ENCODE results near the gene OR8G5. TPM values are rescaled to one million over a fixed set of nuclear protein-coding genes. Genes with fewer than 3 reads are reported as not detected.

Gene OR8G5, protein sequence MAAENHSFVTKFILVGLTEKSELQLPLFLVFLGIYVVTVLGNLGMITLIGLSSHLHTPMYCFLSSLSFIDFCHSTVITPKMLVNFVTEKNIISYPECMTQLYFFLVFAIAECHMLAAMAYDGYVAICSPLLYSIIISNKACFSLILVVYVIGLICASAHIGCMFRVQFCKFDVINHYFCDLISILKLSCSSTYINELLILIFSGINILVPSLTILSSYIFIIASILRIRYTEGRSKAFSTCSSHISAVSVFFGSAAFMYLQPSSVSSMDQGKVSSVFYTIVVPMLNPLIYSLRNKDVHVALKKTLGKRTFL
- total RNA-seq (not detected), polyA plus RNA-seq (not detected)

DNA sequence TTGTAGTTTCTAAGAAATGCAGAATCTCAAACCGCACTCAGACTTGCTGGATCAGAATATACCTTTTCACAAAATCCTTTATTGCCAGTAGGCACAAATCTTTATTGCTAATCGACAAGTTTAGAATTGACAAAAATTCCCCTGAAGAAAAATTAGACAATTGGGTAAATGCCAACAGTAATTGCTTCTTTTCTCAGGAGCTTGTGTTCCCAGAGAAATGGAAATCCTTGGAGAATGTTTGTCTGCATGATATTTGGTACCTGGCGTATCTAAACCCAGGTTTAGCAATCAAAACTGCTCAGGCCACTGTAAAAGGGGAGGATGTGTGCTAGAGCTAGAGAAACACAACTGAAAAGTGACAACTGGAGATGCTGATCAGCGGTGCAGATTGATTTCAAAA lies at the start of gene OR8G5:
Gene OR8G5, plus strand, starts transcription at position 301 of the 400 bp plus-strand sequence. CDS start 8,556 bp downstream, outside the sequence.
- no peaks in the 10 kb centered on the region for H3K4me1 ChIP-seq (ENCODE audit: control insufficient read depth in 4 of 4, insufficient read depth in 4 of 4, low read length in 3 of 4)
- no peak within 1 kb of the TSS for H3K9ac ChIP-seq (ENCODE audit: low read depth in 1 of 2, low read length in 2 of 2)
- H3K9me3 ChIP-seq (ENCODE audit: control insufficient read depth in 4 of 4, low read length in 3 of 4) = no peaks in the 10 kb centered on the region
- H3K4me3 ChIP-seq (ENCODE audit: low read depth in 1 of 3, low read length in 3 of 3) = no peak within 1 kb of the TSS
- H3K36me3 ChIP-seq (ENCODE audit: control insufficient read depth in 4 of 4, insufficient read depth in 3 of 4, low read depth in 1 of 4, low read length in 3 of 4) = no peaks in the 10 kb centered on the region
- no peak for DNase-seq (ENCODE audit: low spot score)
- TF ChIP-seq, protein P1, sequence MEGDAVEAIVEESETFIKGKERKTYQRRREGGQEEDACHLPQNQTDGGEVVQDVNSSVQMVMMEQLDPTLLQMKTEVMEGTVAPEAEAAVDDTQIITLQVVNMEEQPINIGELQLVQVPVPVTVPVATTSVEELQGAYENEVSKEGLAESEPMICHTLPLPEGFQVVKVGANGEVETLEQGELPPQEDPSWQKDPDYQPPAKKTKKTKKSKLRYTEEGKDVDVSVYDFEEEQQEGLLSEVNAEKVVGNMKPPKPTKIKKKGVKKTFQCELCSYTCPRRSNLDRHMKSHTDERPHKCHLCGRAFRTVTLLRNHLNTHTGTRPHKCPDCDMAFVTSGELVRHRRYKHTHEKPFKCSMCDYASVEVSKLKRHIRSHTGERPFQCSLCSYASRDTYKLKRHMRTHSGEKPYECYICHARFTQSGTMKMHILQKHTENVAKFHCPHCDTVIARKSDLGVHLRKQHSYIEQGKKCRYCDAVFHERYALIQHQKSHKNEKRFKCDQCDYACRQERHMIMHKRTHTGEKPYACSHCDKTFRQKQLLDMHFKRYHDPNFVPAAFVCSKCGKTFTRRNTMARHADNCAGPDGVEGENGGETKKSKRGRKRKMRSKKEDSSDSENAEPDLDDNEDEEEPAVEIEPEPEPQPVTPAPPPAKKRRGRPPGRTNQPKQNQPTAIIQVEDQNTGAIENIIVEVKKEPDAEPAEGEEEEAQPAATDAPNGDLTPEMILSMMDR (IDR thresholded peaks at IDR 0.05; ENCODE audit: low read depth, low read length, missing input control) = no peak
- TF ChIP-seq NR2F2 (IDR thresholded peaks at IDR 0.05) (no peak), RAD21 (IDR thresholded peaks at IDR 0.05) (no peak), HNF4A (conservative IDR thresholded peaks at IDR 0.05) (no peak)
- H3K27ac ChIP-seq (ENCODE audit: low read depth in 1 of 2, low read length in 2 of 2) = no peak within 1 kb of the TSS
- peaks cover 0 to 11% (median 1%) of the 10 kb centered on the region in 4 donors for H3K27me3 ChIP-seq (ENCODE audit: control insufficient read depth in 4 of 4, insufficient read depth in 4 of 4, low read length in 3 of 4)
- WGBS = 69% methylated on average over 4 of the region's 4 CpGs

DNA sequence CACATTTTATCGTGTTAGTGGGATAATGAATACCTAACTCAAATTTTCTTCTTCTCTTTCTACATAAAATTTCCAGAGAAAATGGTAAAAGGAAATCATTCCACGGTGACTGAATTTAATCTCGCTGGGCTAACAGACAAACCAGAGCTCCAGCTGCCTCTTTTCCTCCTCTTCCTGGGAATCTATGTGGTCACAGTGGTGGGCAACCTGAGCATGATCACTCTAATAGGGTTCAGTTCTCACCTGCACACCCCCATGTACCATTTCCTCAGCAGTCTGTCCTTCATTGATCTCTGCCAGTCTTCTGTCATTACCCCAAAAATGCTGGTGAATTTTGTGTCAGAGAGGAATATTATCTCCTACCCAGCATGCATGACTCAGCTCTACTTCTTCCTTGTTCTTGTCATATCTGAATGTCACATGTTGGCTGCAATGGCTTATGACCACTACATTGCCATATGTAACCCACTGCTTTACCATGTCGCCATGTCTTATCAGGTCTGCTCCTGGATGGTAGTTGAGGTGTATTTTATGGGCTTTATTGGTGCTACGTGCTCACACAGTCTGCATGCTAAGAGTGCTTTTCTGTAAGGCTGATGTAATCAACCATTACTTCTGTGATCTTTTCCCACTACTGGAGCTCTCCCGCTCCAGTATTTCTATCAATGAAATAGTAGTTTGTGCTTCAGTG lies 48.9 kb upstream of the OR8G5 start:
- Histone ChIP-seq H3K4me3 (ENCODE audit: low read depth in 1 of 3, low read length in 3 of 3) (no peak overlapping the region), H3K4me1 (ENCODE audit: control insufficient read depth in 4 of 4, insufficient read depth in 4 of 4, low read length in 3 of 4) (no peaks in the 10 kb centered on the region), H3K27ac (ENCODE audit: low read depth in 1 of 2, low read length in 2 of 2) (no peak overlapping the region), H3K27me3 (ENCODE audit: control insufficient read depth in 4 of 4, insufficient read depth in 4 of 4, low read length in 3 of 4) (peaks cover 0 to 2% (median under 1%) of the 10 kb centered on the region in 4 donors), H3K36me3 (ENCODE audit: control insufficient read depth in 4 of 4, insufficient read depth in 3 of 4, low read depth in 1 of 4, low read length in 3 of 4) (no peaks in the 10 kb centered on the region), H3K9me3 (ENCODE audit: control insufficient read depth in 4 of 4, low read length in 3 of 4) (no peaks in the 10 kb centered on the region), H3K9ac (ENCODE audit: low read depth in 1 of 2, low read length in 2 of 2) (no peak overlapping the region)
- no peak for DNase-seq (ENCODE audit: low spot score)
- TF ChIP-seq RXRA (IDR thresholded peaks at IDR 0.05) (no peak), TAF1 (conservative IDR thresholded peaks at IDR 0.05) (no peak)
- WGBS = 77% methylated on average over 6 of the region's 6 CpGs

DNA sequence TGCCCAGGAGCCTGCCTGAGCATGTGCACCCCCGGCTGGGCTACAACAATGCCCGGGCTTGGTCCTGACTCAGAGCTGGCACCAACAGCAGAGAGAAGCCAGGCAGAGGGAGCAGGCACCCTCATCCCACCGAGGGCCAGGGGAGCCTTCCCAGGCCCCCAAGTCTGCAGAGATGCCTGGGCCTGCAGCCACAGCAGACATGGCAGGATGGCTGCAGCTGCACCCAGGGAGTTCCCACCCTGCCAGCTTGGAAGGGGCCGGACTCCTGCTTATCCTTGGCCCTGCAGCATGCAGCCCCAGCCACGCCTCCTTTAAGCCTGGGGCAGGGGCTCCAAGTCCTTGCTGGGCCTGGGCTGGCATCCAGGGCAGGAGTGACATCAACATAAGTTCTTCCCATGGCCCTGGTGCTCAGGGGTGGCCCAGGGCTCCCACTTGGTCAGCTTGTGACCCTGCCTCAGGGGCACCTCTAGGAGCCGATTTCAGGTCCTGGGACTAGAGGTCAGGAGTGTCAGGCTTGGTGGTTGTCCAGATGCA lies 46.3 kb upstream of the OR8G5 start:
- no peaks in the 10 kb centered on the region for H3K9me3 ChIP-seq (ENCODE audit: control insufficient read depth in 4 of 4, low read length in 3 of 4)
- WGBS = 82% methylated on average over 6 of the region's 6 CpGs
- no peak for DNase-seq (ENCODE audit: low spot score)
- H3K4me3 ChIP-seq (ENCODE audit: low read depth in 1 of 3, low read length in 3 of 3) = no peak overlapping the region
- H3K36me3 ChIP-seq (ENCODE audit: control insufficient read depth in 4 of 4, insufficient read depth in 3 of 4, low read depth in 1 of 4, low read length in 3 of 4) = no peaks in the 10 kb centered on the region
- no peaks in the 10 kb centered on the region for H3K4me1 ChIP-seq (ENCODE audit: control insufficient read depth in 4 of 4, insufficient read depth in 4 of 4, low read length in 3 of 4)
- H3K27me3 ChIP-seq (ENCODE audit: control insufficient read depth in 4 of 4, insufficient read depth in 4 of 4, low read length in 3 of 4) = peaks cover 0 to 2% (median 0%) of the 10 kb centered on the region in 4 donors
- H3K9ac ChIP-seq (ENCODE audit: low read depth in 1 of 2, low read length in 2 of 2) = no peak overlapping the region
- H3K27ac ChIP-seq (ENCODE audit: low read depth in 1 of 2, low read length in 2 of 2) = no peak overlapping the region
- TF ChIP-seq, protein P2, sequence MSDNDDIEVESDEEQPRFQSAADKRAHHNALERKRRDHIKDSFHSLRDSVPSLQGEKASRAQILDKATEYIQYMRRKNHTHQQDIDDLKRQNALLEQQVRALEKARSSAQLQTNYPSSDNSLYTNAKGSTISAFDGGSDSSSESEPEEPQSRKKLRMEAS (IDR thresholded peaks at IDR 0.05) = no peak
- TF ChIP-seq, protein P3, sequence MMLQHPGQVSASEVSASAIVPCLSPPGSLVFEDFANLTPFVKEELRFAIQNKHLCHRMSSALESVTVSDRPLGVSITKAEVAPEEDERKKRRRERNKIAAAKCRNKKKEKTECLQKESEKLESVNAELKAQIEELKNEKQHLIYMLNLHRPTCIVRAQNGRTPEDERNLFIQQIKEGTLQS (IDR thresholded peaks at IDR 0.05) = no peak
- TF ChIP-seq HNF4G (IDR thresholded peaks at IDR 0.05) = no peak
- TF ChIP-seq NR2F2 (IDR thresholded peaks at IDR 0.05) = no peak
- no peak for TF ChIP-seq FOXA1 (IDR thresholded peaks at IDR 0.05)
- TF ChIP-seq FOXA2 (IDR thresholded peaks at IDR 0.05) = no peak
- no peak for TF ChIP-seq YY1 (IDR thresholded peaks at IDR 0.05)
- TF ChIP-seq JUND (IDR thresholded peaks at IDR 0.05) = no peak
- TF ChIP-seq, protein P4, sequence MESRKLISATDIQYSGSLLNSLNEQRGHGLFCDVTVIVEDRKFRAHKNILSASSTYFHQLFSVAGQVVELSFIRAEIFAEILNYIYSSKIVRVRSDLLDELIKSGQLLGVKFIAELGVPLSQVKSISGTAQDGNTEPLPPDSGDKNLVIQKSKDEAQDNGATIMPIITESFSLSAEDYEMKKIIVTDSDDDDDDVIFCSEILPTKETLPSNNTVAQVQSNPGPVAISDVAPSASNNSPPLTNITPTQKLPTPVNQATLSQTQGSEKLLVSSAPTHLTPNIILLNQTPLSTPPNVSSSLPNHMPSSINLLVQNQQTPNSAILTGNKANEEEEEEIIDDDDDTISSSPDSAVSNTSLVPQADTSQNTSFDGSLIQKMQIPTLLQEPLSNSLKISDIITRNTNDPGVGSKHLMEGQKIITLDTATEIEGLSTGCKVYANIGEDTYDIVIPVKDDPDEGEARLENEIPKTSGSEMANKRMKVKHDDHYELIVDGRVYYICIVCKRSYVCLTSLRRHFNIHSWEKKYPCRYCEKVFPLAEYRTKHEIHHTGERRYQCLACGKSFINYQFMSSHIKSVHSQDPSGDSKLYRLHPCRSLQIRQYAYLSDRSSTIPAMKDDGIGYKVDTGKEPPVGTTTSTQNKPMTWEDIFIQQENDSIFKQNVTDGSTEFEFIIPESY (IDR thresholded peaks at IDR 0.05) = no peak
- TF ChIP-seq GABPA (IDR thresholded peaks at IDR 0.05 in 1 of 2, conservative IDR thresholded peaks at IDR 0.05 in 1 of 2) = no peak
- TF ChIP-seq, protein P1 (IDR thresholded peaks at IDR 0.05; ENCODE audit: low read depth, low read length, missing input control) = no peak
- no peak for TF ChIP-seq HNF4A (conservative IDR thresholded peaks at IDR 0.05)
- TF ChIP-seq EGR1 (IDR thresholded peaks at IDR 0.05; ENCODE audit: low read depth in 2 of 2) = no peak
